G401 (cell line): ENCODE measurements around the gene FTCDNL1. TPM values are rescaled to one million over a fixed set of nuclear protein-coding genes. Genes with fewer than 3 reads are reported as not detected.

Source experiments
- total RNA-seq: library from RNA; depleted of rRNA; stranded (reverse); fragments of >200 nt; shearing (Covaris generic); gene quantifications from 2 replicates; pipeline ENCODE4 v1.2.3, GENCODE V29; 2014; rRNA removed

The FTCDNL1 gene
- total RNA-seq, 1 experiment from 2014 or later, result 0.10 TPM

Other genes with a start within 250 kb of the FTCDNL1 start
- 5.6 and 6.3 TPM in 2 replicates for gene C2orf69, start 60.1 kb upstream of the FTCDNL1 start, total RNA-seq
- gene TYW5, start 104.3 kb upstream of the FTCDNL1 start, total RNA-seq, result 3.7 and 7.4 TPM in 2 replicates
- gene MAIP1, start 104.4 kb upstream of the FTCDNL1 start, total RNA-seq, result 20.3 and 29.3 TPM in 2 replicates